ENCODE data around the gene THADA.

THADA gene

DNA sequence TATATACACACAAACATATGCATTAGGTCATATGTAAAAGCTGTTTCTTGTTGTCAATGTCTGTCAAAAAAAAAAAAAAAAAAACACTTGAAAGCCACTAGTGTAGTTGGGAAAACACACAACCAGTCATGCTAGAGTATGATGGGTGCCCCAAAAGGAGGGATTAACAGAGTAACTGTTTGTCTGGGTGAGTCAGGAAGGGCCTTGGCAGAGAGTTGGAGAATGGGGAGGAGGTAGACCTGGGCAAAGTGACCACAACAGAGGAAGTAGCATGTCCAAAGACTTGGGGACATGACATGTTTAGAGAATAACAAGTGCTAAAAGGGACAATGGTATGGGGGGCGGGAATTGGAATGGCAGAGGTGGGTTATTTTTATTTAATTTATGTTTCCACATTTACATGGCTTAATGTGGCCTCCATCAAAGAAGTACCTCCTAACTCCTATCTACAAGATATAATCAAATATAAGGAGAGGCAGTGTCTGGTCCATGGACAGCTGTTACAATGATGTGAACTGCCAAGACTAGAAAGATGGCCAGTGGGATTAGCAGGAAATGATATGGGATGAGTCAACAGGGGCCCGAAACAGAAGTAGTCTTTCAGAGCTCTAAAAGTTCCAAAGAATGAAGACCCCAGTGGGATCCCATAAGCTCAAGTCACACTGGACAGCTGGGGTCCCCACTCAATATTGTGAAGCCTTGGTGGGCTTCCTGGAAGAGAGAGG, 269.6 kb downstream of the THADA start:
- DNase-seq (ENCODE audit: low read depth in 2 of 2): no peak

DNA sequence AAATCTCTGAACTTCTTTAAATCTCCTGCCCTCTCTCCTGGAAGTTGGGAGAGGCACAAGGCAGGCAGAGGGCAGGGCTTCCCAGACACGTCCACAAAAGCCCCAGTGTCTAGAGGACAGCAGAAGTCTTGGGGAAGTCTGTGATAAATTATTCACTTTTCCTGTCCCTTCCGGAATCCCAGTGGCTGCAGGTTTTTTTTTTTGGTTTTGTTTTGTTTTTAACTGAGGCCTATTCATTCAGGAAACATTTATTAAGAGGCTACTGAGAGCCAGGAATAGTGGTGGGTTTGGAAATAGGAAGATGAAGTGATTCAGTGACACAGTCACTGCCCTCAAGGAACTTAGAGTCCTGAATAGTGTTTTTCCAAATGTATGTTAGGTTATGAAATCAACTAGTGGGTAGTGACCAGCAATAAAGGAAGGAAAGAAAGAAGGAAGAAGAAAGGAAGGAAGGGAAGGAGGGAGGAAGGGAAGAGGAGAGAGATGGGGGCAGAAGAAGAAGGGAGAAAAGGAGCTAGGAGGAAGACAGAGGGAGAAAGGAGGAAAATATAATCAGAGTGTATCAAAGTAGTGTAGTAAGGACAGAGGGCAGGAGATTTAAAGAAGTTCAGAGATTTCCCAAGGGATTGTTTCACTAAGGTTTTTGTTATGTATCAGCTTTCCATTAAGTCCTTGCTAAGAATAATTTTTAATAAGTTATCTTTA, 270.6 kb downstream of the THADA start:
- DNase-seq (ENCODE audit: low read depth in 2 of 2): no peak

DNA sequence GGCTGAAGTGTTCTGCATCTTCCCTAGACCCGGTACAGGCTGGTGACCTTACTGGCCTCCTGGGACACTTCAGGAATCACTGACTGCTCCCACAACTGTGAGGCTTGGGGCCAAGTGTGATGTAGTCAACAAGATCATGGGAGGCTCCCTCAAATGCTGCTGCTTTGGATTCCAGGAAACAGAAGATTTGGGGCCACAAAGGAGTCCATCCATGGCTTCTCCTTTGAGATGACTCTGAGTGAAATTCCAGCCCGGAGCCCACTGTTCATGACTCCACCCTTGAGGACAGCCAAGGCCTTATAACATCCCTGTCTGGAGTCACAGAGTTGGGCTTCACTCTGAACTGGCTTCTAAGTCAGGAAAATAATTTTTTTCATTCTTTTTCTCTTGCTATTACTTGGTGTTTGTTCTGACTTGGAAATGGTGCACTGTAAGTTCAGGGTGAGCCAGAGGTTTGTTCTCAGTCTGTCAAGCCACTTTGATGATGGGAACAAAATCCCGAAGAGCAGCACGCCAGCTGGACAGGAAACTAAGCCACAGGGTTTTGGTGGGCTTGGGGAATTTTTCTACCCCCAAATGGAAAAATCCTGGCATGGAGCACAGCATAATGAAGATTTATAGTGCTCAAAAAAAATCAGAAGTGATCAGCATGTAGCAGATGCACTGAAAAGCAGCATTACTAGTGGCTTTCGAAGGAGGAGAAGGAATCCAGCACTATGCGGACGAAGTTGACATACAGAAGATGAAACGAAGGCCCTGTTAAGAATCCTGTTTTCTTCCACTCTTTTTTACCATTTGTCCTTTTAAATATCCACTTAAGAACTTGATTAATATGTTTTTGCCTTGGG, 271.4 kb downstream of the THADA start:
- DNase-seq (ENCODE audit: low read depth in 2 of 2): no peak

DNA sequence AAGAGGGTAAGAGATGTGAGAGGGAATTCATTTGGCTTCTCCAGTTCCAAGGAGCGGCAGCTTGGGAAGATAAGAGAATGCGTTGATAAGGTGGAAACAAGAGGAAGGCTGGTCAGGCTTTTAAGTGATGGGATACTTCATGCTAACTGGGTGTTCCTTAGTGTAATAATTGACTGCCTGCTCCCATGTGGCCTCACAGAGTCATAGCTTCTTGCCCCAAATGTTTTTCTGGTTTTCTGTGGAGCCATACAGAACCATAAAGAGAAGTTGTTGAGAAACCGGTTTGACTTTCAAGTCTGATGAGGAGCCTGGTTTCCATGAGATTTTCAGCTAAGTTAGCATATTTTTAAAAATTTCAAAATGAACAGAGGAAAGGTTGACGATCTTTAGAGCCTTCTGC, 272.0 kb downstream of the THADA start:
- DNase-seq (ENCODE audit: low read depth in 2 of 2): no peak

DNA sequence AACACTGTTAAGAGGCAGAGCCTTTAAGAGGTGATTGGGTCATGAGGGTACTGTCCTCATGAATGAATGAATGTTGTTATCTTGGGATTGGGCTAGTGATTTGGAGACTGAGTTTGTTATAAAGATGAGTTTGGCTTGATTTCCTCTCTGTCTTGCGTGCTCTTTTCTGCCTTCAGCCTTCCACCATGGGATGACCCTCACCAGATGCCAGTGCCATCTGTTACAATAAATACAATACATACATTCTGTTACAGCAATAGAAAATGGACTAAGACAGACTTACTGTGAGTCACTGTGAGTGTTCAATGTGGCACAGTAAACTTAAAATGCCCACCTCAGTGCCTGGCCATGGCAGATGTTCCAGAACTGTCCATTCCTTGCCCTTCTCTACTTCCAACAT, 274.4 kb downstream of the THADA start:
- no peak for DNase-seq (ENCODE audit: low read depth in 2 of 2)

DNA sequence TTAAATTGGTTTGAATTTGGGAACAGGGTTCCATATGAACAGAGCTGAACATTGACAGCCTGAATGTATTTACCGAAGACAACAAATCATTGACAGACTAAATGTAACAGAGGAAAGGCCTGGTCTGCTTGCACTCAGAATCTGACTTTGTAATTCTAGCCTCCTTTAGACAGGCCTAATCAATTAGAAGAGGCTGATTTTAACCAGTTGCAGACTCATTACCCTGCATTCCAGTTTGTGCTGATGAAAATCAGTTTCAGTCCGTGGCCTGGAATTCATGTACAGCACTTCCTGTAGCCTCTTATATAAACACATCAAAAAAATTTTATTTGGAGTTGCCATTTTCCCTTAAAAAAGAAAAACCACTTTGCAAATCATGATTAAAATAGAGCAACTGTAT, 276.3 kb downstream of the THADA start:
- no peak for DNase-seq (ENCODE audit: low read depth in 2 of 2)

DNA sequence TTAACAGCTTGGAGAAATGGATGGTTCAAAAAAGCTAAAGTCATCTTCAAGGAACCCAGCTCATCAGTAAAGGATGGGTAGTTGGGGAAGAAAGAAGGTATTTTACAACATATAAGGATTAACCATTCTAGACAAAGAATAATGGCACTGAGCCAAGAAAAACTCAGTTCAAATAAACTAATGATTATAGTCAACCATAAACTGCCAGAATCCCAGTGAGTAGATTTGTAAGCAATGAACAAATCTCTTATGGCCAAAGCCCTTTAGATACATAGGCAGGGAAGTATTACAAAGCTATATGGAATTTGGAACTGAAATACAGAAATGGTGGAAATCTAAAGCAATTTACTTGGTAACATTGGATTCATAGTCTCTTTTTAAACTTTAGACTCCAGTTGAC, 277.0 kb downstream of the THADA start:
- DNase-seq (ENCODE audit: low read depth in 2 of 2): no peak

DNA sequence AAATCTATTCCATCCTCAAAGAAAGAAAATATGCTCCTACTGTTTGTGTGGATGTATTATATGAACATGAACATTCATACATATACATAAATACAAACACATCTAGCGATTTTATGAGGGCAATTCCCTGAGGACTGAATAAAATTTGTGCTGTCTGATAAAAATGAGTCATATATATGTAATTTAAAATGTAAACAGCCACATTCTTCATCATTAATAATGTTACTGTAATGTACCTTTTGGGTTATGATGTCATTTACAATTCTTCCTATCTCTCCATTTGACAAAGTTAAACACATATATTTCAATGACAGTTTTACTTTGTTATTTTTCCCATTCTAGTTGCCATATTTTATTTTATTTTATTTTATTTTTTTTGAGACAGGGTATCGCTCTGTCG, 278.2 kb downstream of the THADA start:
- DNase-seq (ENCODE audit: low read depth in 2 of 2): no peak

DNA sequence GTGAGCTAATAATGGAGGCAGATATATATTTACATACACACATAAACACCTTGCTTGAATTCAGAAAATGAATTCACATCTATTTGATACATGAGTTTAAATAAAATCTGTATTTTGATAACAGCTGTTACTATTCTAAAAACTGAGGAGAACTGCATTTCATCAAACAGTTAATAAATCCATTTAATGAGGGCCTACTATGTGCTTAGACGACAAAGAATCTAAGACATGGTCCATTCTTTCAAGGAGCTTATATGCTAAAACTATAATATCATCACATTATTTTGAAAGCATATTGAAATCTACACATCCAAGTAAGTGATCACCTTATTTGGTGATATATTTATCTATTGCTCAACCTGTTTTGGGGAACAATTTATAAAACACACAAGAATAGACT, 278.6 kb downstream of the THADA start:
- DNase-seq (ENCODE audit: low read depth in 2 of 2): no peak

DNA sequence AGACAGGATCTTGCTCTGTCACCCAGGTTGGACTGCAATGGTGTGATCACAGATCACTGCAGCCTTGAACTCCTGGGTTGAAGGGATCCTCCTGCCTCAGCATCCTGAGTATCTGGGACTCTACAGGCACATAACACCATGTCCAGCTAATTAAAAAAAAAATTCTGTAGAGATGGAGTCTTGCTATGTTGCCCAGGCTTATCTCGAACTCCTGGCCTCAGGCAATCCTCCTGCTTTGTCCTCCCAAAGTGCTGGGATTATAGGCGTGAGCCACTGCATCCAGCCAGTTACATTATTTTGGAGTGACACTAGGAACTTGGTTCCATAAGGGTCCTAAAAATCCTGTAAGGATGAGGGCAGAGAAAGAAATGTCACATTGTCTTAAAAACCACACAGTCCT, 280.4 kb downstream of the THADA start:
- no peak for DNase-seq (ENCODE audit: low read depth in 2 of 2)

DNA sequence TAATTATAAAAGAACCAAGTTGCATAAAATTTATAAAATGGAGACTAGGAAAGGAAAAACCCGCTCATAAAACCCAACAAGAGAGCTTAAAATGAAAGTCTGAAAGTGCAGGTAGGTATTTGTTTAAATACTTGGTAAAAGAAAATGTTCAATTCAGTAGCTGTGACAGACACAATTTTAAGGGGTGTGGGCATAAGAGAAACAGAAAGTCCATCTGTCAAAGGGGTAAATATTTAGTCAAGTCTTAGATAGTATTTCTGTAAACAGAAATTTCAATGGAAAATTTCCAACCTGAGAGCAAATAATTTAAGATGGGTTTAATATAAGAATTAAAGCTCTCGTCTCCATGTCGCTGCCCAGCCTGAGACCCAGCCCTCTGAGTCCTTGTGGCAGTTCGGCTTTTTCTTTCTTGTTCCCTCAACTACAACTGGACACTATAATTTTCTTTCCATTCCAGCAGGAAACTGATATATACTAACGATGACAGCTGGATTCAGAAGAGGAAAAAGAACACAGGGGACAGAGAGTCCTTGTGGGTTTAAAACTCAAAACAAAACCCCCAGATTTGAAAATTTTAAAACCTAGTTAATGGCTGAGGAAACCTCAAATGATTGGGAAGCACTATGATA, 281.4 kb downstream of the THADA start:
- no peak for DNase-seq (ENCODE audit: low read depth in 2 of 2)

DNA sequence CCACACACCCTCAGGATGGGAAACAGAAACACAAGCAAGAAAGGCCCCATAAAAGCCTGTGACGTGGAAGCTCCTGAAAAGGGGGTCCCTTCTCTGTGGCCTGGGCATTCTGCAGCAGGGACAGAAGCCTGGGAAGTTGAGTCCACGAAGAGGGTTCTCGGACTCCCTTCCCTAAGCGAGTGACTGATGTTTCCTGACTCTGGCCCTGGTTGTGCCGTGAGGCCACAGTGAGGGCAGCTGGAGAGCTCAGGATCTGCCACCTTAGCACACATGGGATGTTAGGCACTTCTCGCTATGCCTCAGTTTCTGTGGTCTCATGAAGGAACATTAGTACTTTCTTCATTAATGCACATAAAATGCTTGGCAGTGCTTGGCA, 282.2 kb downstream of the THADA start:
- DNase-seq (ENCODE audit: low read depth in 2 of 2): no peak

DNA sequence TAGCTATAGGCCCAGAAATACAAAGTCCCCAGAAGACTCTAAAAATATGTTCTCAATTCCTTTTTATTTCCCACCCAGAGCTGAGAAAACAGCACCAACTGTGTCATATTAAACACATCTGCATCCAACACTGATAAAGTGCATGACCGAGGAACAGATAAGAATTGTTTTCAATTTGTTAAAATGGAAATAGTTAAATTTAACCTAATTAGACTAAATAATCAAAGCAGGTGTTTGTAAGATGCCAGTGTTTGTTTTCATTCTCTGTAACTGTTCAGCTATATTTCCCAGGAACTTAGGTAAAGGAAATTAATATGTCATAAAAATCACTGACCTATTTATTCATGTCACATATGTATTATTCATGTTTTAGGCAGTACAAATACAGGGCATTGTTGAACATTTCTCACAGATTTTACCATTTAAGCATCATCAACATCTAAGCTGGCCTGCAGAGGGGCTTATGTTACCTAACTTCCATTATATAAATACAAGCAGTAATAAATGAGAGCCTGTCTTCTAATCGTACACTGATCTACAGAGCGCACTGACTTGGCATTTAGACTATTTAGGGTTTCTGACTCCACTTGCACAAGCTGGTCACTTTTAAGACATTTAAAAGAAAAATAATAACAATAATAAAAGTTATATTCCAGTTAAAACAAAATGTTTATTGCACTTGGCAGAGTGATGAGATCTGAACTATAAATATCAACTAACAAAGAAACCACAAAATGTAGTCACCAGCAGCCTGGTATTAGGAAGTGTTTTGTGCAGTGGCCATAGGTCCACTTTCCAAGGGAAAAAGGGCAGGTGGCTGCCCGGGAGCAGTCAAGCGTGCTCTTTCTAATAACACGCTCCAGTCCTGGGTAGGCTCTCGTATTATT, 282.8 kb downstream of the THADA start:
- DNase-seq (ENCODE audit: low read depth in 2 of 2): no peak

DNA sequence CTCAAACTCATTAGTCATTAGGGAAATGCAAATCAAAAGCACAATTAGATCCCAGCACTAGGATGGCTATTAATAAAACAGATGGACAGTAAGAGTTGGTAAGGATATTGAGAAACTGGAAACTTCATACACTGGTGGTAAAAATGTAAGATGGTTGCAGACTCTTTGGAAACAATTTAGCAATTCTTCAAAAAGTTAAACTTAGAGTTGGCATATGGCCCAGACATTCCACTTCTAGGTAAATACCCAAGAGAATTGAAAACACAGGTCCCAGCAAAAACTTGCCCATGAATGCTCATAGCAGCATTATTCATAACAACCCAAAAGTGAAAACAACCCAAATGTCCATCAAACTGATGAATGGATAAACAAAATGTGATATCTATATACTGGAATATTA, 284.6 kb downstream of the THADA start:
- DNase-seq (ENCODE audit: low read depth in 2 of 2): no peak

DNA sequence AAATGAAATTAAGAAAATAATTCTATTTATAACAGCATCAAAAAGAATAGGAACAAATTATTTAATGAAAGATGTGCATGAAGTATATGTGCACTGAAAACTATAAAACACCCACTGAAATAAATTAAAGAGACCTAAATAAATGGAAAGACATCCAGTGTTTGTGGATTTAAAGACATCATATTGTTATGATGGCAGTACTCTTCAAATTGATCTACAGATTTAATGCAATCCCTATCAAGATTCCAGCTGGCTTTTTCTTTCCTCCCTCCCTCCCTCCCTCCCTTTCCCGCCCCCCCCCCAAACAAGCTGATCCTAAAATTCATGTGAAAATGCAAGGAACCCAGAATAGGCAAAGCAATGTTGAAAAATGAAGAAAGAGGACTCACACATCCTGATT, 285.9 kb downstream of the THADA start:
- DNase-seq (ENCODE audit: low read depth in 2 of 2): no peak

DNA sequence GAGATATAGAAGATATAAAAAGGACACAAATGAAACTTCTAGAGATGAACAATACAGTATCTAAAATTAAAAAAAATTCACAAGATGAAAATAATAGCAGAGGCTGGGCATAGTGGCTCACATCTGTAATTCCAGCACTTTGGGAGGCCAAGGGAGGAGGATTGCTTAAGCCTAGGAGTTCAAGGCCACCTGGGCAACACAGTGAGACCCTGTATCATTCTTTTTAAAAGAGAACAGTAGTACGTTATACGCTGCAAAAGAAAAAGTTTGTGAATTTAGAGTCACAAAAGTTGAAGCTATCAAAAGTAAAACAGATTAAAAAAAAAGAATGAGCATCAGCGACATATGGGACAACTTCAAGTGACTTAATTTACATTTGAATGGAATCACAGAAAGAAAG, 287.9 kb downstream of the THADA start:
- DNase-seq (ENCODE audit: low read depth in 2 of 2): no peak

DNA sequence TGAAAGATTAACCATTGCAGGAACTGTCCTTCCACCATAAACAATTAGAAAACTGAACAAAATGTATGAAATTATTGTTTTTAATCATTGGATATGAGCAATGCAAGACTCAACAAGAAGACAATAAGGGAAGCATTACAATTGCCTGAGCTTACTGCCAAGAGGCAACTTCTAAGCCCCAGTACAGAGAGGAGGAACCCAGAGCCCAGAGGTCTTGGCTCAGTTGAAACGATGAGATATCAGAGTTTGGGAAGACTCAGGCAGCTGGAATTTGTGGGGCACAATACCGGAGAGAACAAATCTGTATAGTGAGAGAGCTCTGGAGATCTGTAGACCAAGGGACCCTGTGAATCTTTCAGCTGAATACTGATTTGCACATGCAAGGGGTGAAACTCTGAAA, 288.8 kb downstream of the THADA start:
- DNase-seq (ENCODE audit: low read depth in 2 of 2): no peak

DNA sequence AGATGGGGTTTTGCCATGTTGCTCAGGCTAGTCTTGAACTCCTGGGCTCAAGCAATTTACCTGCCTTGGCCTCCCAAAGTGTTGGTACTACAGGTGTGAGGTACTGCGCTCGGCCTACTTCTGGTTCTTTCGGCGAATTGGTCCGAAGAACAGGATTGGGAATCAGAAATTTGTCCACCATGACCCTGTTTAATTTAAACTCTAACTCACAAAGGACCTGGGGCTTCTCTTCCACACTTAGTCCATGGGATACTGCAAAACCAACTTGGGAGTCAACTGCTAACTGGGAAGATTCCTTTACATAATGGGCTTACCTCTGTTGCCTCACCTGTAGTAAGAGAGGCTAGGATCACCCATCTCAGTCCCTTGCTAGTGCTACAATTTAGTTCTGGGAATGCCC, 289.6 kb downstream of the THADA start:
- DNase-seq (ENCODE audit: low read depth in 2 of 2): no peak

DNA sequence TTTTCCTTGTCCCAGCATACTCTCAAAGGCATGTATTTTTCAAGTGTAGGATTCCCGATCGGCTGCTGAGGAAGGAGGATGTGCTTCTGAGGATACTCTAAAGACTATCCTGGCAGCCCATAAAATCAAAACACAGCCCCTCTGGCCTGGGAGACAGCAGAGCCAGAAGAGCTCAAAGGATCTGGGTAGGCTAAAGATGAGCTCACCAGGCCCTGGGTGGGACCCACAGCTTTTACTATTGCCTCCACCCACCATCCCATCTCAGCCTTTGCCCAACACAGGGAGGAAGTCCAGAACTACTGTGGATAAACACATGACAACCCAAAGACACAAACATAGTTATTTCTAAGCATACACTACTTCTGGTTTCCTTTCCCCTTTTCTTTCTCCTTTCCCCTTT, 290.3 kb downstream of the THADA start:
- DNase-seq (ENCODE audit: low read depth in 2 of 2): no peak

DNA sequence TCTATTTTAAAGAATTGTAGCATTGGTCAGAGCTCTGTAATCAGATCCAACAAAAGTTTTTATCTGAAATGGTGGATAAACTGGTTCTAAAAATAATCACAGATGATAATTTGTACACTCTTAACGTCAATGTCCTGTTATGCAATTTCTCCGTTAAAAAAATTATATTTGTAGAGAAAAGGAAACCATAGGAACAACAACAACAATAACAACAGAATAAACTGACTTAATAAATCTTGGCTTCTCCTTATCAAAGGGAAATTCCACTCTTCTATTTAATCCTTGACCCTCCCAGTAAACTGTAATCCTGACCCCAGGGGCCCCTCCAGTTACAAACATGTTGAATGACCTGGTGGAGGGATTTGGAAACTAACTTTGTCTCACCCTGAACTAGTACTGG, 290.8 kb downstream of the THADA start:
- DNase-seq (ENCODE audit: low read depth in 2 of 2): no peak

DNA sequence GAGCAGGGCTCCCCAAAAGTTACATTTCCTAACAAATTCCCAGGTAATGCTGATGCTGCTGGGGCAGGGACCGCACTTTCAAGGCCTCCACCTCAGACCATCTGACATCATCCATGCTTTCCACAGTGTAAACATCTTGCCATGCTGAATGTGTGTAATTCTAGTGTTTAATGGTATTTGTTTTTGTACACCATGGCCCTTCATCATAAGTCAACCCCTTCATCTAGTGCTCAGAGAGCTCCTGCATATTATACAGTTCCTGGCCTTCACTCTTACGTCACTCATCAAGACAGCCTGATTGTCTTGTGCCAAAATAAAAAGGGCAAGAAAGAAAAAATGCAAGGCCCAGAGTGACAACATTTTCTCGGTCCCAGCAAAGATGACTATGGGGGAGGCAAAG, 291.9 kb downstream of the THADA start:
- no peak for DNase-seq (ENCODE audit: low read depth in 2 of 2)
